HG02973 (cell line): ENCODE measurements around the gene SCN4A.
A peak's percentile ranks its signal among the peaks of the same experiment; 100 is the strongest.
"Not testable (repeated sequence)": the region's sequence is repeated elsewhere in the genome, so short reads cannot be mapped to it uniquely, and the experiment has no call there.

ENCODE experiments used
- ATAC-seq: cut with Tn5 transposase; IDR thresholded peaks from one replicate; pipeline ENCODE4 v1.9.1; 2021; ENCODE audit warnings: moderate library complexity; ENCODE audit not compliant: unreplicated experiment

SCN4A gene

DNA sequence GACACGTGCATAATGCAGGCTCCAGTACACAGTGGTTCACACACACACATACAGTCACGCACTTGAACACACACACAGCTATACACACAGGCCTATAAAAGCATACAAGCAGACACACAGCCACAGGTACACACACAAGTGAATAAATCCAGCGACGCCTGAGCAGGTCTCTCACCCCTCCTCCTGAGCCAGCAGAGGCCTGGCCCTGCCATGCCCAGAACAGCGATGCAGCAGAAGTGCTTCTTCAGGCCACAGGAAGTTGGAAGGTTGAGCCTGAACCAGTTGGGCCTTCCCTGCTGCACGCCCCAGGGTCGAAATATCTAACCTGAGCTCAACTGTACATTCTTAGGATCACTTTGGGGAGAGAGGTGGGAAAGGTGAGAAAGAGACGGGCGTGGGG is 33.3 kb downstream of the SCN4A start:
- no peak for ATAC-seq

DNA sequence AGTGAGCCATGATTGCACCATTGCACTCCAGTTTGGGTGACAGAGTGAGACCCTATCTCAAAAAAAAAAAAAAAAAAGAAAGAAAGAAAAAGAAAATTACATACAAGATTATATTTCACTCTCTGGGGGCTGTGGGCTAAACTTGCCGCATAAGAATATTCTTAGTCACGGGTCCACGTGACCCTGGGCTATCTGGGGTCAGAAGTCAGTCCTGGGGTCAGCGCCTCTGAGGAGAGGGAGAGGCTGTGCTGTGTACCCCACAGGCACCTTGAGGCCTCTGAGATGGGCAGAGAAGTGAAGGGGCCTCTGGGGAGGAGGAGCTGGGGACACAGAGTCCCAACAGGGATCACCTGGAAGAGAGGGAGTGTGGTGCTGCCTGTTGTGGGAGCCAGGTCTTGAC is 34.8 kb downstream of the SCN4A start:
- no peak for ATAC-seq

DNA sequence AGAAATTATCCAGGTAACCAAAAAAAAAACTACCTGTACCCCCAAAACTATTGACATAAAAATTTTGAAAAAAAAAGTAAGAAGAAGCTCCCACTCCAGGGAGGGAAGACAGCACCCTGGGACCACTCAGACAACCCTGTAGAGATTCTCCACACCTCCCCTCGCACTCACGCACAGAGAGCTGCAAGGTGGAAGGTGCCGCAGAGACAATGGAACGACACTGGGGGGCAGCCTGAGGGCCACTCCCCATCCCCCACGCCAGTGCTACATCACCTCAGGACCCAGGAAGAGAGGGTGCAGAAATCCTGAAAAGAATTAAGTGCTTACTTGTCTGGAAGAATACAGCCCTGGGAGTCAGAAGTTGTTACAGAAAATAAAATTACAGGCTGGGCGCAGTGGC is 35.4 kb downstream of the SCN4A start:
- ATAC-seq: no peak

DNA sequence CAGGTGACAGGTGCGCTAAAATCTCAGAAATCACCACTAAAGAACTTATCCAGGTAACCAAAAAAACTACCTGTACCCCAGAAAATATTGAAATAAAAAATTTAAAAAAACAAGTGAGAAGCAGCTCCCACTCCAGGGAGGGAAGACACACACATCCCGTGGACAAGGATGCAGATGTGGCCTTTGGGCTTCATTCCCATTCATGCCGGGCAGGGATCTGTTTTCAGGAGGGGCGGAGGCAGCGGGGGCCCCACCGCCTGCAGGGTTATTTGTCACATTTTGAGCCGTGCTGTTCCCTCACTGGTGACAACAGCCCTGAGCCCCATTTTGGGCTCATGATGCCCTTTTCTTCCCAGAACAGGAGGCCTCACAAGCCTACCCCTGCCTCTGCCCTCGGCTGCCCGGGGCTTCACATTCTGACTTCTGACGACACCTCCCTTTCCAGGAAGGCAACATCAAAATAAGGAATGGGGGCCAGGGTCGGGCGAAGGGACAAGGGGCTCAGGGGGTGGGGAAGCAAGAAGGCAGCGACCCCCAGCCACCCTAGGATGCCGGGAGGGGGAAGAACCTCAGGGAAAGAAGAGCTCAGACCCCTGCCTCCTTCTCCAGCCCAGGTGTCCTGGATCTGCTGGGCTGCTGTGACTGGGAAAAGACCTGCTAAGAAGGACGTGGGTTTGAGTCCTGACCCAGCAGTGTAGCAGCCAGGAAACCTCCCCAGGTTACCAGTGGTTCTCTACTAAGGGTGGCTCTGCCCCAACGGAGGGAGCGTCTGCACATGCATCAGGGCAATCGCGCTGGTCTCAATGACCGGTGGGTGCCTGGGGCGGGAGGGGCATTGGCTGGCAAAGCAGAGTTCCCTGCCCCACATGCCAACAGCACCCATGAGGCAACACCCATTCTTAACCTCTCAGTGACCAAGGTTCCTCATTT is 38.3 kb downstream of the SCN4A start:
- no peak for ATAC-seq

DNA sequence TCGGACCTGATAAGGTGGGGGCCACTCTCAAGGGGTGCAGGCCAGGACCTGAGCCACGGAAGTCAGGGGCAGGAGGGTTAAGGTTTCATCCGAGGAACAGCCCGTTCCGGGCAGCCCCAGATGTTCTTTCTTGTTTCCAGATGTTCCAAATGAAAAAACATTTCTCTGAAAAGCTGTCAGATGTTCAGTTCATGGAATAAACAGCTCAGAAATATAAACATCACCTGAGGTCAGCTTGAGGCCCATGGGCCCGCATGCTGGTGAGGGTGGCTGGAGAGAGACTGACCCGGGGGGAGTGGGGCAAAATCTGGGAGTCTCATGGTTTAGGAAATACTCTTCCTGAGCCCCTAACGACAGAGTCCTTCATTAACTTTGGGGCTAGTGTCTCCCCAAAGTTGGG is 39.1 kb downstream of the SCN4A start:
- no peak for ATAC-seq

DNA sequence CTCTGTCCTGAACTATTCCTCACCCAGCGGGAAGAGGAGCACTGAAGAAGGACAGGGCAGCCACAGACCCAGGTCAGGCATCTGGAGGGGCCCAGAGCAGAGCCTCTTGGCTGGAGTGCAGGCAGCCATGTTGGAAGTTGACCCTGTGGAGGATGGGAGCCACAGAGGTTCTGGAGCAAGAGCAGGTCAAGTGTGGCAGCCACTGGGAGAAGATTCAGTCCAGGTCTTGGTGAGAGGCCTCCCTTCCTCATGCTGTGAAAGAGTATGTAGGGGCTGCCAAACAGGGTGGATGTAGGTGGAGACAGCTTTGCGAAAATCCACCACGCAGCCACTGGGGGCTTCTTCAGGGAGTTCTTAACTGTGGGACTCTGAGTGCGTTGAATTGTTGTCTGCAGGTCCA is 40.0 kb downstream of the SCN4A start:
- no peak for ATAC-seq

DNA sequence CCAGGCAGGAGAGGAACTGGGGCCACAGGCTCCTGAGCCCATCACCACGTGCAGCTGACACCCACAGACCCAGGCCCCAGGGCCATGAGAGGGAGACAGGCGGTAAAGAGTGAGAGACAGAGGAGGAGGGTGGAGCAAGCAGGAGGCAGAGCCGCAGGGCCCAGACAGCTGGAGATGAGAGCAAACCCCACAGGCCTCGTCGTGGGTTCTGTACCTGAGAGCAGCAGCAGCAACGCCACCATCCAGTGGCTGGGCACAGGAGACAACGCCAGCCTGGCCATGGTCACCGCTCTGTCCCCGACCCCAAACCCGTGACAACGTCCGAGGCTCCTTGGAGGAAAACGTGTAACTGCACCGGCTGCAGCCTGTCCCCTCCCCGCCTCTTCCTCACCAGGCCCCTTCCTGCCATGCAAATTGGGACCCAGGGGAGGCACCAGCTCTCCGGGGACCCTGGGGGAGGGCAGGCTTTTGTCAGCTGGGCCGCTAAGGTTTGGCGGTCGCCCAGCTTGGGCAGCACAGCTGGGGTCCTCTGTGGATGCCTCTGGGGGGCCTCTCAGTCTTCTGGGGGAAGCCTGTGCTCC is 40.6 kb downstream of the SCN4A start, which contains the start of gene CD79B:
TSS of gene CD79B (minus strand) at position 351 of the 581 bp plus-strand sequence. CDS start at position 281, 70 bp downstream.
- peak; percentile 73 for ATAC-seq

DNA sequence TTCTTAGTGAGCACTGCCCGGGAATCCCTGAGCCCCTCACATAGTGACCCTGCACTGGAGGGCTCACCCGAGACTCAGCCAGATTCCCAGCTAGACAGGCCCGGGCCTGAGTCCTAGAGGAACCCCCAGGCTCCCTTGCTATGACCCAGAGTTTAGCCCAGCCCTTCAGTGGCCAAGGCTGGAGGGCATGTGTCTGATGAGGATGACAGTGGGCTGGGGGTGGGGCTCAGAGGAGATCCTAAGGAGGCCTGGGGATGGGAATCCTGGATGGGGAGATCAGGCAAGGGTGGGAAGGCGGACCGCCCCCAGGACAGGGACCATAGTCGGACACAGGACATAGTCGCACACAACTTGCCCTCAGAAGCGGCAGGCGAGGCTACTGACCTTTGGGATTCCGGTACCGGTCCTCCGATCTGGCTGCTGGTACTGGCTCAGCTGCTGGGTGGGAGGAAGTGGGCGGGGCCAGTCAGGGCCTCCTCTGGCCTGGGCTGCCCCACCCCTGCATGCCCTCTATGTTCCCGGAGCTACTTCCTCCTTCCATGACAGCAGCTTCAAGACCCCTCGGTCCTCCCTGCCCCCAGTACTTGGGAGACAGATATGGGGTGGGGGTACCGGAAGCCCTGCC is 41.7 kb downstream of the SCN4A start:
- peak; percentile 41 for ATAC-seq

DNA sequence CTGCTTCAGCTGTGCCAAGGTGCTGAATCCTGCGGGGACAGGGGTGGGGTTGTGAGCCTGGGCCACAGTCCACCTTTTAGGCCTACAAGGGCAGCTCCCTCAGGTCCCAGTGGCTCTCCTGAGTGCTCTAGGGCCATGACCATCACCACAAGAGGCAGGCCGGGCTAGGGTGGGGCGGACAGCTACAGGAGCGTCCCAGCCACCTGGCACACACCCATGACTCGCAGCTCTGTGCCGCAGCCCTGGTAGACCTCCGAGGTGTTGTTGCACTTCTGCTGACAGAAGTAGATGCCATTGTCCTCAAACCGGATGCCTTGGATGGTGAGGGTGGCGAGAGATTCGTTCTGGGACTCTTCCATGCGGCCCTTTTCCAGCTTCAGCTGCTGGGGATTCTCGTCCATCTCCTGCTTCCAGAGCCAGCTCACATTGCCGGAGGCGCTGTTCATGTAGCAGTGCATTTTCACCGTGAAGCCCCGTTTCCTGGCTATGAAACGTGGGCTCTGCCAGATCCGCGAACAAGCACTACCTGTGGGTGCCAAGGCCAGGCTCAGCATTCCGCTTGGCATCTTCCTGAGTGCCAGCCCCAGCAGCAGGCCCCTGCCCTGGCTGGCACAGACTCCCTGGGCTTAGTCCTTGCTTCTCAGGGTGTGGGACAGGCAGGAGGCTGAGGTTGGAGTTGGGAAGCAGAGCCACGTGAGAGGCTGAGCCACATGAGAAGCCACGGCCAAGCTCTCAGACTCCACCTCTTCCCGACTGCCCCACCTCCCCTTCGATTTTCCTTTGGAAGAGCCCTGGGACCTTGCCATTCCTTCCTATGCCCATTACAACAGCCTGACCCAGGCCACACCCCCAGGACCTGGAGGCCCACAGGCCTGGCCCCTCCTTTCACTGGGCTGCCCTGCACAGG is 42.6 kb downstream of the SCN4A start:
- no peak for ATAC-seq

DNA sequence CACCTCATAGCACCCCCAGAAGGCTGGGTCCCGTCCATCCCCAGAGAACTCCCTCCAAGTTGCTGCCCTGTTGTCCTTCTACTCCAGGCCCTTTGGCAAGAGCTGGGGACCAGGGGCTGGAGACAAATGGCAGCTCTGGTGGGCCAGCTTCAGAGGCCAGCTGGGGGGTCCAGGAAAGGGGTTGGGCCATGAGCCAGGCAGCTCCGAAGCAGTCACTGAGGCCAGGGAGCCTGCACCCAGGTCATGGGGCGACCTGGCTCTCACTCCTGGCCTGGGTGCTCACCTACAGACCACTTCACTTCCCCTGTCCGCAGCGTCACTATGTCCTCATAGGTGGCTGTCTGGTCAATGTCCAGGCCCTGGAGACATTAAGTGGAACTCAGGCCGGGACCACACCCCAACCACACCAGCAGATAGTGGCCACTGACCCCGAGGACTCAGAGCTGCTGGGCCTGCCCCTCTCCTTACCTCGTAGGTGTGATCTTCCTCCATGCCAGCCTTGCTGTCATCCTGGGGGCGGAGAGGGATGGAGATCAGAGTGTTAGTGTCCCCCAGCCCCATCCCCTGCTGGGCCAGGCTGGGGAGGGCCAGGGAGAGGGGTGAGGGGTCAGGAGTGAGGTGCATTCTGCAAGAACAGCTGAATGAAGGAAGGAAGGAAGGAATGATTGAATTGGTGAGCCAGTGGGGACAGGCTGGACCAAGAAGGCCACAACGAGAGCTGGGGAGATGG is 43.6 kb downstream of the SCN4A start:
- no peak for ATAC-seq

DNA sequence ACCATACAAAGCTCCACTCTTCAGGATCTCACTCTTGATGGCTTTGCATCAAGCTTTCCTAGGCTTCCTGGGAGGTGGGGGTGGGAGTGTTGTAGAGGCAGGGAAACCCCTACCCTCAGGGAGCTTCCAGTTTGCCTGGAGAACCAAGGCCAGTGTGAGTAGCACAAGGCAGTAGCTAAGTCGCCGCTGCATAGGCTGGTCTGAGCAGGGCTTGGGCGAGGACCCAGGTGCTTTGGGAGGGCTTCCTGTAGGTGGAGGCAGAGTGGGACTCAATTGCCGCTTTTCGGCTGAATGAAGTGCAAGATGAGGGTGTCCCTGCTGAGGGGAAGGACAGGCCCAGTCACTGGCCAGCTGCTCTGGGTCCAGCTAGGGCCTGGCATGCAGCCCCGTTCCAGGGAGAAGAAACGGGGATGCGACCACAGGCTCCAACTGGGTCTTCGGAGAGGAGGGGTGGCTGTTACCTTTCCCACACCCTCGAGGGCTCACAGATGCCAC is 44.5 kb downstream of the SCN4A start:
- no peak for ATAC-seq

DNA sequence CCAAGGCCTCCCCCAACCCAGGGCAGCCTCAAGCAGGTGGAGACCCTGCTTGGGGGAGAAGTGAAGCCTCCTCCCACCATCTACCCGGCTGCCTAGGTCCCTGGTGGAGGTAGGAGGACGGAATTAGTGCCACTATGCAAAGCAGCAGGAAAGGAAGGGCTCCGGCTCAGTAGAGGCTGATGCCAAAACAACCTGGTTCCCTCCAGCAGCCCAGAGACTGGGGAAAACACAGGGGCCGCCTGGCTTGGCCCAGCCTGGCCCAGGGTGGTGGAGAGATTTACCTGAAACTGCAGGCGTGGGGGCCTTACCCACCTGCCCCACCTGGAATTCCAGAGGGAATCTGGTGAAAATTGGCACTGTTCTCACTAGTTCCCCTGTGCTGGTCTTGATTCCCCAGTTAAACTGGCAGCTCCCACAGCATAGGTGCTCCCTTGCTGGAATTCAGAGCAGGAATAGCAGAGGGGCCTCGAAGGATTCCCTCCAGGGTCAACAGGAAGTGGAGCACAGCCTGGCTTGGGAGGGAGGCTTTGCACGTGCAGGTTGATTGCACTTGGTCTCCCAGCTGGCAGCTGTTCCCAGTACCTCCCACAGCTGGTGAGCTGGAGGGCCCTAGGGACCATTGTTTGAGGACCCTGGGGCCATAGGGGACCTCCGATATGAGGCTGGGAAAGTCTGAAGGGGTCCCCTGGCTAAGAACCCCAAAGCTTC is 45.1 kb downstream of the SCN4A start:
- no peak for ATAC-seq

DNA sequence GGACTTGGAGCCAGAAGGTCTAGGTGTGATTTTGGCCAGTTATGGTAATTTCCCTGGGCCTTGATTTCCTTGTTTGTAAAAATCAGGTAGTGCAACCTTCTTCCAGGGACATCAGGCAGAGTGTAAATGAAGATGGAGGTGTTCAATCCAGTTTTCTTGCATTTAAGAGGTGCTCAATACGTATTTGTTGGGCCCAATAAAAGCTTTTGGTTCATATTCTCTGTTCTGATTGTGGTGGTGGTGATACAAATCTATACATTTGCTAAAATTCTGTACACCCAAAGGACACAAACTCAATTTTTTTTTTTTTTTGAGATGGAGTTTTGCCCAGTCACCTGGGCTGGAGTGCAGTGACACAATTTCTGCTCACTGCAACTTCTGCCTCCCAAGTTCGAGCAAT is 46.6 kb downstream of the SCN4A start:
- no peak for ATAC-seq

DNA sequence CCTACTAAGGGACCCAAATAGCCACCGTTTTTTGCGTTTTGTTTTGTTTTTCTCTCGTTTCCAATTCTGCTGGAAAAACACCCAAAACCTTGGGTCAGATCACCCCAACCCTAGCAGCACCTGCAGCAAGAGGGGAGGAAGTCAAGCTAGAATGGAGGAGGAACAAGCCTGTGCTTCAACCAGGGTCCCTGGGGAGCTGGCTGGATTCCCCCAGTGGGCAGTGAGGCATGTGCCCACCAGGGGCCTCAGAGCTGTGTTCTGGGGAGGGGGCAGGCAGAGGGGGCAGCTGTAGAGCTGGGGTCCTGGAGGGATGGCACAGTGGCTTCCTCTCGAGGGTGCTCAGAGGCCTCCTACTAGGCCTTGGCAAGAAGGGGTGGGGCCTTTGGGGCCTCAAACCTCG is 47.1 kb downstream of the SCN4A start:
- ATAC-seq: no peak

DNA sequence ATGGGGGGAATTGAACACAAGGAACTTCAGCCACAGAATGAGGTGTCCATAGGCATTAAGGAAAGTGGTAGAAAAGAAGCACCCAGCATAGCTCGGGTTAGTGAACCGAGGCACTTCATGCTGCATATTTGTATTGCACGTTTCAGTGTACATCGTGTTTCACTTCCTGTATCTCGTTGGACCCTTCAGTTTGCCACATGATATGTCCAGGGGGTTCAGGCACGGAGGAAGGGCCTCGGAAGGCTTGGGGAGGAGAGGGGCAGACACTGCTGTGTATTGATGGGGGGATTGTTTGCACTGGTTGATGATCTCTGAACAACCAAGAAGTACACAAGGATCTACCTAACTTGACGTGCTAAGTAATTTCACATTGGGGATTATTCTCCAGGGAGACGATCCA is 50.3 kb downstream of the SCN4A start:
- ATAC-seq: not testable (repeated sequence)

DNA sequence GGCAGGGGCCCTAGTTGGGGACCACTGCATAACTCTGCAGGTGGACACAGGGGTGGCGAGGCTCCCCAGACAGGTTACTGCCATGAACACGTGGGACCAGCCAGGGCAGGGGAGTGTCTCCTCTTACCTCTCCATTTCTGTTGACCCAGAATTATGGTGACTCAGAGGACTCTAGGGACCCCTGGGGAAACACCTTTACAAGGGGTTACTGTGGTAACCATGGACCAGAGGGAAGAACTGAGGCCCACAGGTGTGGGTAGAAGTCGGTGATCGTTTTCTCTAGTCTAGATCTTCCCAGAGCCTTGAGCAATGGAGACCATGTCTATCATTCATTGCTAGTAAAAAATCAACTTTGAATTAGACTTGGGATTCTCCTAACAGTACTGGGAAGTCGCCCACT is 51.9 kb downstream of the SCN4A start:
- ATAC-seq: not testable (repeated sequence)

DNA sequence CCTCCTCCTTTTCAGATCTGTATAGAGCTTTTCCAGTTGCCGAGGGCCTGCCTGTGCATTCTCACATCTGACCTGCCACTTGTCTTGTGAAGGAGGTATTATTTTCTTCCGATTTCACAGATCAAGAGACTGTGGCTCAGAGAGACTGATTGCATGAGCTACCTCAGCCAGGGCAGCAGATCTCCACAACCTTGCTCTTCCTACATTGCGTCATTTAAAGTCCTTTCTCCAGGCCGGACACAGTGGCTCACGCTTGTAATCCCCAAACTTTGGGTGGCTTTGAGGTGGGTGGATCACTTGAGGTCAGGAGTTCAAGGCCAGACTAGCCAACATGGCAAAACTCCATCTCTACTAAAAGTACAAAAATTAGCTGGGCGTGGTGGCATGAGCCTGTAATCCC is 52.7 kb downstream of the SCN4A start:
- ATAC-seq: not testable (repeated sequence)

DNA sequence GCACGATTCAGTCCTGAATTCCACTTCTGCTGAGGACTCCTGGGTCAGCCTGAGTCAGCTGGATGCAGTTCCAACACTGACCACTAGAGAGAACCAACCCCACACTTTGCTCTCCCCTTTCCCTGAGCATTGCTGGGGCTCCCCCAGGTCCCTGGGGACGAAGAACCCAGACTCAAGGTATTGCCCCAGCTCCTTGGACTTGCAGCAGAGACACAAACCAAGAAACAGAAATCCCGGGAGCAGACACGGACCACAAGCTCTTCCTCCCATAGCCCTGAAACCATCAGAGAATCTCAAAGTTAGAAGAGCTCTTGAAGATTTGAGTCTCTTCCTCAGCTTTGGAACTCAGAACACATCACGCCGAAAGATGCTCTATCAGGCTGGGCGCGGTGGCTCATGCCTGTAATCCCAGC is 53.4 kb downstream of the SCN4A start:
- ATAC-seq: no peak

DNA sequence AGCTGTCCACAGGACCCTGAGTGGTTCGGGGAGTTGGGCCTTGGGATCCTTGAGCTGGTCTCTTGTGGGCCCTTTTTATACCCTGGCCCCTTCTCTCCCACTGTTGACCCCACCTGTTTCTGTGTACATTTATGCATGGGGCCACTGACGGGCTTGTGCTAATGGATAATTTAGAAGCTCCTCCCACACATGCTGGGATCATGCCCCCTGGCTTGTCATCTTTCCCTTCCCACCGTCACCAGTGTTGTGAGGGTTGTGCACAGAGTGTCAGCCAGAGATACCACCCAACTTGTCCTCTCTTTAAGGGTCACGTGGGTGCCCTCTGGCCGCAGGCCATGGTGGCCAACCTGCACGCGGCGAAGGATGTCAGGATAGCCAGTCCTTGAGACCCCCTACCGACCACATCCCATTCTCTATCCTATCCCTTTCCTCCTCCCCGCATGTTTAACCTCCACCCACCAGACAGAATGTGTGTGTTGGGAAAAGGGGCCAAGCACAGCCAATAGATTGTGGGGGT is 53.9 kb downstream of the SCN4A start, which contains the start of gene GH1:
TSS of gene GH1 (minus strand) at position 51 of the 517 bp plus-strand sequence. CDS start 63 bp downstream, outside the sequence.
- ATAC-seq: not testable (repeated sequence)
